A549 treated with DMSO at 1 μM for 4 hours (cell line): ENCODE data around the gene TSNAX. TPM values are rescaled to one million over a fixed set of nuclear protein-coding genes. Genes with fewer than 3 reads are reported as not detected.

ENCODE experiments used
- total RNA-seq: library from RNA; stranded (reverse); fragments of 200-300 nt; extraction: Qiagen RNA extraction; gene quantifications from 5 replicates; pipeline ENCODE4 v1.2.3, GENCODE V29; 2022; ENCODE audit warnings: low read depth

Gene TSNAX
- 34.8 to 45.6 TPM (median 42.7 TPM) in 5 replicates for total RNA-seq

GRCh38 chr1:231528172-231529029, at the start of gene TSNAX:
TSNAX (plus strand) TSS chr1:231528669; CDS start chr1:231528811, 142 bp downstream.

Other genes starting within 250 kb of the TSNAX start
- gene EXOC8, start 190.8 kb upstream of the TSNAX start, total RNA-seq: 7.6 to 9.8 TPM (median 9.0 TPM) in 5 replicates
- gene SPRTN, start 190.4 kb upstream of the TSNAX start, total RNA-seq: 11.7 to 16.2 TPM (median 12.4 TPM) in 5 replicates
- gene EGLN1, start 106.4 kb upstream of the TSNAX start, total RNA-seq: 43.3 to 52.3 TPM (median 51.0 TPM) in 5 replicates
- 0.11 to 0.34 TPM (median 0.24 TPM) in 5 replicates for gene DISC1, start 98.1 kb downstream of the TSNAX start, total RNA-seq